ENCODE results near the gene TSC2.

The TSC2 gene

GRCh38 chr16:2044541-2044940 lies 3.2 kb upstream of the TSC2 start:
- no peak for DNase-seq

GRCh38 chr16:2045965-2046892 lies 1.6 kb upstream of the TSC2 start:
- DNase-seq, result no peak

- DNase-seq, result no peak
Measured at GRCh38 chr16:2046893-2047329, 874 bp upstream of the TSC2 start.

- DNase-seq, result no peak
Measured at GRCh38 chr16:2048116-2048543, 345 bp downstream of the TSC2 start.

GRCh38 chr16:2053211-2053610 lies 5.4 kb downstream of the TSC2 start:
- DNase-seq, result no peak

GRCh38 chr16:2053897-2054296 lies 6.1 kb downstream of the TSC2 start:
- DNase-seq, result no peak

GRCh38 chr16:2054543-2055245 lies 6.9 kb downstream of the TSC2 start:
- no peak for DNase-seq

- no peak for DNase-seq
Measured at GRCh38 chr16:2056077-2056476, 8.3 kb downstream of the TSC2 start.

- DNase-seq, result no peak
Measured at GRCh38 chr16:2056681-2057407, 9.1 kb downstream of the TSC2 start.

- no peak for DNase-seq
Measured at GRCh38 chr16:2057438-2057837, 9.7 kb downstream of the TSC2 start.

GRCh38 chr16:2058420-2058819 lies 10.6 kb downstream of the TSC2 start:
- DNase-seq, result no peak

GRCh38 chr16:2058872-2059271 lies 11.1 kb downstream of the TSC2 start:
- no peak for DNase-seq

- DNase-seq, result no peak
Measured at GRCh38 chr16:2060346-2060745, 12.6 kb downstream of the TSC2 start.

GRCh38 chr16:2061023-2061422 lies 13.2 kb downstream of the TSC2 start:
- no peak for DNase-seq

- no peak for DNase-seq
Measured at GRCh38 chr16:2061526-2061925, 13.7 kb downstream of the TSC2 start.

GRCh38 chr16:2062801-2063200 lies 15.0 kb downstream of the TSC2 start:
- no peak for DNase-seq

GRCh38 chr16:2063861-2064260 lies 16.1 kb downstream of the TSC2 start:
- no peak for DNase-seq

- DNase-seq, result no peak
Measured at GRCh38 chr16:2064368-2064945, 16.7 kb downstream of the TSC2 start.

GRCh38 chr16:2066139-2066538 lies 18.4 kb downstream of the TSC2 start:
- no peak for DNase-seq

GRCh38 chr16:2070576-2071453 lies 23.0 kb downstream of the TSC2 start:
- DNase-seq, result no peak

- no peak for DNase-seq
Measured at GRCh38 chr16:2071454-2072202, 23.8 kb downstream of the TSC2 start.

Data from NCI-H446 (cell line).